H1 (cell line): ENCODE measurements around the gene SYNCRIP. TPM values are rescaled to one million over a fixed set of nuclear protein-coding genes. Genes with fewer than 3 reads are reported as not detected.

ENCODE experiments used
- CTCF ChIA-PET: fragments of 300-600 bp; sonication (Branson Sonifier 250); formaldehyde crosslinking; loops from one replicate; lab custom pipeline; 2021; ENCODE audit not compliant: partially characterized antibody; lab: Charles Lee
- POLR2A ChIA-PET: fragments of 300-600 bp; sonication (Branson Sonifier 250); formaldehyde crosslinking; loops from one replicate; lab custom pipeline; 2021; ENCODE audit warnings: inconsistent platforms; ENCODE audit not compliant: partially characterized antibody; lab: Charles Lee
- DNase-seq, 2 experiments: peaks; one replicate each; pipeline versions ENCODE4 v3.0.0 to v3.0.0-alpha.2; 2010 to 2022; ENCODE audit warnings: low spot score in 2 of 2, low read depth in 1 of 2, mixed read lengths in 1 of 2
- FAIRE-seq: peaks from 2 replicates; lab custom pipeline; 2011; peaks lifted over from hg19 to GRCh38; lab: Jason Lieb, UNC
- H2AFZ ChIP-seq: 2 replicates; pipeline ENCODE4 v1.8.1; 2012; ENCODE audit warnings: low read length, inconsistent platforms
- H2AK5ac ChIP-seq: 2 replicates; pipeline ENCODE4 v1.6.1; 2013; ENCODE audit warnings: low read depth, low read length
- H2BK120ac ChIP-seq: replicated peaks from 2 replicates; pipeline ENCODE3; 2013; ENCODE audit warnings: low read depth, low read length, inconsistent platforms
- H2BK12ac ChIP-seq: 2 replicates; pipeline ENCODE4 v1.6.1; 2013; ENCODE audit warnings: low read depth, low read length
- H2BK15ac ChIP-seq: 2 replicates; pipeline ENCODE4 v1.6.1; 2013; ENCODE audit warnings: low read length
- H2BK20ac ChIP-seq: 2 replicates; pipeline ENCODE4 v1.6.1; 2013; ENCODE audit warnings: low read length
- H2BK5ac ChIP-seq: 2 replicates; pipeline ENCODE4 v1.6.1; 2013; ENCODE audit warnings: low read depth, low read length
- H3K14ac ChIP-seq: 2 replicates; pipeline ENCODE4 v1.6.1; 2013; ENCODE audit warnings: inconsistent platforms; ENCODE audit not compliant: insufficient read length
- H3K18ac ChIP-seq: 2 replicates; pipeline ENCODE4 v1.6.1; 2013; ENCODE audit warnings: low read length; ENCODE audit errors: extremely low read depth
- H3K23ac ChIP-seq: 2 replicates; pipeline ENCODE4 v1.6.1; 2013; ENCODE audit warnings: inconsistent platforms; ENCODE audit not compliant: insufficient read length
- H3K23me2 ChIP-seq: 2 replicates; pipeline ENCODE4 v1.6.1; 2013; ENCODE audit warnings: low read depth, low read length
- H3K27ac ChIP-seq: 2 replicates; pipeline ENCODE4 v1.6.1; 2011; ENCODE audit warnings: low read depth, low read length, inconsistent platforms
- H3K27me3 ChIP-seq, 4 experiments: replicated peaks in 1 of 4; 1 replicate in 1 of 4; 2 replicates in 3 of 4; pipeline versions ENCODE4 v1.6.1 to v1.8.1; 2011 to 2013; ENCODE audit warnings: low read length in 3 of 4, mild to moderate bottlenecking in 3 of 4, inconsistent platforms in 2 of 4, mixed read lengths in 2 of 4, moderate library complexity in 1 of 4; ENCODE audit not compliant: control insufficient read depth in 3 of 4, insufficient read depth in 3 of 4; ENCODE audit errors: extremely low read depth in 1 of 4
- H3K36me3 ChIP-seq, 4 experiments: 2 replicates each; pipeline versions ENCODE4 v1.6.1 to v1.8.1; 2011 to 2013; ENCODE audit warnings: mild to moderate bottlenecking in 4 of 4, low read length in 3 of 4, moderate library complexity in 2 of 4, control low read depth in 1 of 4, inconsistent platforms in 1 of 4; ENCODE audit not compliant: insufficient read depth in 4 of 4, control insufficient read depth in 2 of 4
- H3K4ac ChIP-seq: replicated peaks from 2 replicates; pipeline ENCODE3; 2013; ENCODE audit warnings: low read length, low read depth, mixed read lengths, inconsistent platforms; ENCODE audit not compliant: insufficient read length
- H3K4me1 ChIP-seq, 4 experiments: replicated peaks in 1 of 4; 1 replicate in 1 of 4; 2 replicates in 3 of 4; pipeline versions ENCODE4 v1.6.1 to v1.8.1; 2011 to 2013; ENCODE audit warnings: low read length in 3 of 4, inconsistent platforms in 2 of 4, mixed read lengths in 1 of 4; ENCODE audit not compliant: insufficient read depth in 4 of 4, control insufficient read depth in 3 of 4
- H3K4me2 ChIP-seq, 2 experiments: 2 replicates each; pipeline versions ENCODE4 v1.6.1 to v1.8.1; 2011 to 2013; ENCODE audit warnings: low read depth in 2 of 2, low read length in 2 of 2, control low read depth in 1 of 2, inconsistent platforms in 1 of 2, mild to moderate bottlenecking in 1 of 2; ENCODE audit not compliant: insufficient read depth in 1 of 2
- H3K4me3 ChIP-seq, 4 experiments: fragments of 200-600, 300-600 bp in 1 of 4; sonication (generic), shearing (Covaris generic), sonication (Bioruptor Twin) in 1 of 4; 2 replicates each; pipeline versions ENCODE4 v1.5.1 to v1.8.1; 2011 to 2016; ENCODE audit warnings: low read length in 4 of 4, low read depth in 3 of 4, control low read depth in 2 of 4, inconsistent platforms in 2 of 4, mild to moderate bottlenecking in 2 of 4, mixed read lengths in 1 of 4, moderate library complexity in 1 of 4; ENCODE audit not compliant: insufficient read depth in 2 of 4; ENCODE audit errors: extremely low read depth in 1 of 4
- H3K56ac ChIP-seq: replicated peaks from 2 replicates; pipeline ENCODE3; 2013; ENCODE audit warnings: low read depth, mild to moderate bottlenecking, mixed read lengths, low read length, inconsistent platforms; ENCODE audit not compliant: insufficient read length
- H3K79me1 ChIP-seq: 2 replicates; pipeline ENCODE4 v1.6.1; 2013; ENCODE audit warnings: low read depth, low read length, control low read depth
- H3K79me2 ChIP-seq, 2 experiments: 2 replicates each; pipeline versions ENCODE4 v1.6.1 to v1.8.1; 2012 to 2013; ENCODE audit warnings: low read length in 2 of 2, mild to moderate bottlenecking in 2 of 2, inconsistent platforms in 1 of 2; ENCODE audit not compliant: insufficient read depth in 2 of 2, control insufficient read depth in 1 of 2
- H3K9ac ChIP-seq, 4 experiments: replicated peaks in 1 of 4; 1 replicate in 1 of 4; 2 replicates in 3 of 4; pipeline versions ENCODE4 v1.6.1 to v1.8.1; 2011 to 2013; ENCODE audit warnings: low read depth in 3 of 4, low read length in 3 of 4, control low read depth in 2 of 4, mild to moderate bottlenecking in 2 of 4, moderate library complexity in 2 of 4, inconsistent platforms in 1 of 4; ENCODE audit errors: extremely low read depth in 1 of 4
- H3K9me3 ChIP-seq, 2 experiments: 2 replicates each; pipeline versions ENCODE4 v1.6.1 to v1.8.1; 2012 to 2013; ENCODE audit warnings: mild to moderate bottlenecking in 2 of 2, moderate library complexity in 2 of 2, control low read depth in 1 of 2, inconsistent platforms in 1 of 2, low read depth in 1 of 2, low read length in 1 of 2, mixed read lengths in 1 of 2; ENCODE audit not compliant: insufficient read depth in 2 of 2
- H4K20me1 ChIP-seq, 2 experiments: replicated peaks in 1 of 2; 2 replicates each; pipeline versions ENCODE3 to v1.8.1; 2011 to 2013; ENCODE audit warnings: inconsistent platforms in 2 of 2, low read length in 2 of 2, mild to moderate bottlenecking in 1 of 2; ENCODE audit not compliant: insufficient read depth in 2 of 2, control insufficient read depth in 1 of 2
- H4K5ac ChIP-seq: 2 replicates; pipeline ENCODE4 v1.6.1; 2013; ENCODE audit warnings: low read length, low read depth, mixed read lengths, inconsistent platforms; ENCODE audit not compliant: insufficient read length
- H4K8ac ChIP-seq: 2 replicates; pipeline ENCODE4 v1.8.0; 2013; ENCODE audit warnings: mild to moderate bottlenecking, moderate library complexity, low read length, inconsistent platforms; ENCODE audit not compliant: insufficient read depth; ENCODE audit errors: extremely low read depth
- H4K91ac ChIP-seq: replicated peaks from 2 replicates; pipeline ENCODE3; 2013; ENCODE audit warnings: low read length, mixed read lengths, inconsistent platforms; ENCODE audit not compliant: insufficient read length
- HDAC6 ChIP-seq: IDR thresholded peaks from one replicate; pipeline ENCODE4 v1.7.1; 2012; ENCODE audit warnings: low read depth, mild to moderate bottlenecking, inconsistent platforms, low read length, moderate library complexity
- SIN3A ChIP-seq, 2 experiments: IDR thresholded peaks in 1 of 2; conservative IDR thresholded peaks in 1 of 2; 2 replicates each; pipeline ENCODE4 v1.6.1; 2011 to 2012; ENCODE audit warnings: low read length in 2 of 2, improper control_type of control experiment in 1 of 2, low read depth in 1 of 2, mild to moderate bottlenecking in 1 of 2
- WGBS, 2 experiments: shearing (Covaris generic) in 1 of 2; methylation state at CpG; one replicate each; pipeline versions ENCODE4 v1.1.6 to v1.1.7; 2013 to 2015; ENCODE audit warnings: low lambda C conversion rate in 2 of 2, mixed read lengths in 2 of 2, inconsistent platforms in 1 of 2, low coverage in 1 of 2, missing lambda C conversion rate in 1 of 2; ENCODE audit not compliant: insufficient replicate concordance in 2 of 2, insufficient coverage in 1 of 2, insufficient read length in 1 of 2; ENCODE audit errors: extremely low coverage in 1 of 2, missing lambda C conversion rate in 1 of 2; 5-methylcytosine and 5-hydroxymethylcytosine counted together
- polyA plus RNA-seq, 7 experiments: library from polyadenylated mRNA; depleted of rRNA in 3 of 7; stranded (reverse) in 5 of 7; unstranded in 2 of 7; fragments of >200 nt in 5 of 7; fragments of 200-250 nt in 2 of 7; gene quantifications; 1 replicate in 5 of 7; 2 replicates in 1 of 7; 4 replicates in 1 of 7; pipeline versions ENCODE4 v1.2.1 to v1.2.3, GENCODE V29; 2011 to 2013; ENCODE audit warnings: missing spikeins in 2 of 7, mixed read lengths in 2 of 7
- total RNA-seq: library from RNA; stranded (reverse); fragmentation: NEBNext Ultra II Directional; extraction: Animal tissue kit (Norgen Biotek cat#: 25700); gene quantifications from 2 replicates; pipeline ENCODE4 v1.2.1, GENCODE V29; 2021
- TF ChIP-seq, protein P1 (sequence below): IDR thresholded peaks from 2 replicates; pipeline ENCODE4 v1.6.1; 2012; ENCODE audit warnings: inconsistent platforms

Gene SYNCRIP
- total and polyA plus RNA-seq, 2 of the 8 experiments (the other 6 are each of a cell fraction or from before 2014, with no cell fraction given): 16.8 to 219 TPM

- Histone ChIP-seq H4K20me1 (peaks cover 3% of the 10 kb centered on the region in 2 experiments), H3K79me1 (no peaks in the 10 kb centered on the region), H4K5ac (no peak overlapping the region), H3K18ac (no peak overlapping the region), H3K23me2 (no peaks in the 10 kb centered on the region), H3K23ac (no peak overlapping the region), H3K4ac (no peak overlapping the region), H3K27ac (no peak overlapping the region), H2BK120ac (no peak overlapping the region), H3K9ac (no peak overlapping the region), H3K14ac (no peak overlapping the region), H3K56ac (no peak overlapping the region), H4K8ac (peak overlapping the region; percentile 35; the same call in 1 of the 2 replicates), H3K4me1 (no peaks in the 10 kb centered on the region), H2BK5ac (no peak overlapping the region), H2BK20ac (no peak overlapping the region), H3K9me3 (no peaks in the 10 kb centered on the region), H3K36me3 (peaks cover 12 to 99% (median 67%) of the 10 kb centered on the region in 4 experiments), H2BK15ac (no peak overlapping the region), H3K79me2 (peaks cover 0 to 35% of the 10 kb centered on the region in 2 experiments; a peak in 2 of 4 replicates), H2BK12ac (no peak overlapping the region), H2AK5ac (no peak overlapping the region), H3K4me2 (no peak overlapping the region), H4K91ac (no peak overlapping the region), H2AFZ (no peak overlapping the region), H3K4me3 (no peak overlapping the region), H3K27me3 (no peaks in the 10 kb centered on the region)
- CTCF ChIA-PET: no interaction called here
- DNase-seq (no peak), FAIRE-seq (no peak)
- POLR2A ChIA-PET: interaction anchor here (1.0 to 1.5 kb wide), 3 partner anchors 12 to 64 kb away, joined by 4 to 8 read pairs (median 6); no protein-coding TSS in a partner anchor
- 94% methylated on average over 14 of the region's 17 CpGs; no CpG with 5 or more reads in 1 of the 2 experiments for WGBS, 2 experiments
- TF ChIP-seq SIN3A (conservative IDR thresholded peaks at IDR 0.05 in 1 of 2, IDR thresholded peaks at IDR 0.05 in 1 of 2; ENCODE audit: low read depth in 1 of 2, low read length in 2 of 2) (no peak), HDAC6 (no peak)
- TF ChIP-seq, protein P1, sequence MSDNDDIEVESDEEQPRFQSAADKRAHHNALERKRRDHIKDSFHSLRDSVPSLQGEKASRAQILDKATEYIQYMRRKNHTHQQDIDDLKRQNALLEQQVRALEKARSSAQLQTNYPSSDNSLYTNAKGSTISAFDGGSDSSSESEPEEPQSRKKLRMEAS: no peak
Observed at GRCh38 chr6:85614780-85615179, 27.9 kb downstream of the SYNCRIP start.
